GM18858 (cell line): Measurements from ENCODE around the gene ZNF236.

Experiments used
- ATAC-seq: cut with Tn5 transposase; IDR thresholded peaks from one replicate; pipeline ENCODE4 v1.9.1; 2021; ENCODE audit not compliant: unreplicated experiment

ZNF236 gene

DNA sequence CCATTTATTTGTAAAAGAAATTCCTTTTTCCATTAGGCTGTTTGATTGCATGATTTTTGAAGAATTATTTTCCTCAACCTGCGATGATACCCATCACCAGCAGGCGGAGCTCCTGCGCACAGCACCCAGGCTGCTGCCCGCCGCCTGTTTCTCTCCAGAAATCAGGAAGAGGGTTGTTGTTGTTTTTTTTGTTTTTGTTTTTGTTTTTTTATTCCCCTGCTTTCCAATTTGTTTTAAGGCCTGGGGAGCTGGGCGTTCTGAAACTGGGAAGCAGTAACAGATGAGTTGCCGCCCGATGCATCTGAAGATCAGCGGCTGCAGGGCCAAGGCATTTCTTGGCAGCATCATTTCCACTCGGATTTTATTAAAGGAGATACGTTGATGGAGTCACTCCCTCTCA is 178.2 kb downstream of the ZNF236 start:
- no peak for ATAC-seq

DNA sequence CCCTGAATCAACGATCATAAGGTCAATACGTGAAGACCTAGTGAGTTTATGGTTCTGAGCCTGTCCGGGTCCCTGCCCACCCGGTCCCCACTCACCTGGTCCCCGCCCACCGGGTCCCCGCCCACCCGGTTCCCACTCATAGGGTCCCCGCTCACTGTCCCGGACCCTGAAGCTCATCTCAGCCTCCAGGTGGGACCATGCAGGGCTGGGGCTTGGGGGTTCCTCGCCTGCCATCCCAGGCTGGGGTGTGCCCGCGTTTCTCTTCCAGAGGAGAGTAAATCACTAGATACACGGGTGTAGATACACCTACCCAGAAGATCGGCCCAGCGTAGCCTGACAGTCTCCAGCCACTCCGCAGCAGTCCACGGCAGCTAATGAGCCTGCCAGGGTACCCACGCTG is 178.7 kb downstream of the ZNF236 start:
- no peak for ATAC-seq

GRCh38 chr18:77001979-77002378 is 179.6 kb downstream of the ZNF236 start:
- ATAC-seq, result no peak

DNA sequence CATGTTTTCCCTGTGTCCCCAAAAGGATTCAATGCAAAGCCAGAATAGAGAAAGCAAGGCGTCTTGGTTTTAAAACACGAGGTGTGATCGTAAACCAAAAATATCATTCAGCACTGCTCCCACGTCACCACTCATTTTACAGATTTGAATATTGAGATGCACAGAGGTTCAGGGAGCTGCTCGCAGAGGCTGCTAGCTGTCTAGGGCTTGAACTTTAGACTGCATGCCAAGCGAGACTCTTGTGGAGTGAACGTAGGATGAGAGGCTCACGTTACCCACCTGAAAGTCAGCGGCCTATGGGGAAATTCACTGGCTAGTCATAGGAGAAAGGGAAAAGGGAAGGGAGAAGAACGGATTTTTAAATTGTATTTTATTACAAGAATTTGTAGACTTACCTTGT is 180.1 kb downstream of the ZNF236 start:
- ATAC-seq, result no peak

DNA sequence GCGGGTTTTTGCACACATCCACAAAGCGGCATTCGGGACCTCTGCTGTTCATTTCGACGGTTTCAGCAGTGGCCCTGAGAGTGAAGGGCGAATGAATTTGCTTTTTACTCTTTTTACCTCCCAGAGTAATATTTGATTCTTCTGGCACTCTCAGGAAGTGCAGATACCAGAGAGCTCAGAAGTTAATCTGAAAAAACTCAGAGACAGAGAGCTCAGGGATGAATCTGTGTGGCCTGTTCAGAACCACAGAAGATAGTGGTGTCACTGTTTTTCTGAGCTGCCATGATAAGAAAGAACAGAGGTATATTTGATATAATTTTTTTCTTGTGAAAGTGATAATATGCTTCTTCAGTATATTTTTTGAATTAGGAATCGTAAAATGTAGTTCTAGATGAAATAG is 181.0 kb downstream of the ZNF236 start:
- no peak for ATAC-seq

- ATAC-seq, result no peak
Observed at GRCh38 chr18:77004555-77005380, 182.4 kb downstream of the ZNF236 start.

- no peak for ATAC-seq
Observed at GRCh38 chr18:77005651-77006195, 183.4 kb downstream of the ZNF236 start.

- no peak for ATAC-seq
Observed at GRCh38 chr18:77006305-77007175, 184.2 kb downstream of the ZNF236 start.

GRCh38 chr18:77007251-77007650 is 184.9 kb downstream of the ZNF236 start:
- no peak for ATAC-seq

DNA sequence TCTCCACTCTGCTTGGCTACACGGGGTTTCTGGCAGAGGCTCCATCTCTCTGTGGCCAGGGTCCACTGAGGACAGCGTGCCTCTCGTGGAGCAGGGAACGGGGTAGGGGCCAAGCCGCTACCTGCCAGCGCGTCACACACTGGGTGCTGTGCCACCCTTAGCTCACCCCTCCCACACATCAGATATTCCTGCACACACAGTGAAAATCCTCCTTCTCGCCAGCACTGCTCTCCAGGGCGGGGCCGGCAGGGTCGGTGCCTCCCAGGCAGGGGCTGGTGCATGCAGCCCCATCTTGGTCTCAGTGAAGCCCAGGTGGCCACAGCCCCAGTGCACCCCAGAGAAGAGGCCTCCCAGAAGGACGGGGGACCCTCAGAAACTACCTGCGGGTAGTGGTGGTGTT is 185.6 kb downstream of the ZNF236 start:
- ATAC-seq, result no peak

DNA sequence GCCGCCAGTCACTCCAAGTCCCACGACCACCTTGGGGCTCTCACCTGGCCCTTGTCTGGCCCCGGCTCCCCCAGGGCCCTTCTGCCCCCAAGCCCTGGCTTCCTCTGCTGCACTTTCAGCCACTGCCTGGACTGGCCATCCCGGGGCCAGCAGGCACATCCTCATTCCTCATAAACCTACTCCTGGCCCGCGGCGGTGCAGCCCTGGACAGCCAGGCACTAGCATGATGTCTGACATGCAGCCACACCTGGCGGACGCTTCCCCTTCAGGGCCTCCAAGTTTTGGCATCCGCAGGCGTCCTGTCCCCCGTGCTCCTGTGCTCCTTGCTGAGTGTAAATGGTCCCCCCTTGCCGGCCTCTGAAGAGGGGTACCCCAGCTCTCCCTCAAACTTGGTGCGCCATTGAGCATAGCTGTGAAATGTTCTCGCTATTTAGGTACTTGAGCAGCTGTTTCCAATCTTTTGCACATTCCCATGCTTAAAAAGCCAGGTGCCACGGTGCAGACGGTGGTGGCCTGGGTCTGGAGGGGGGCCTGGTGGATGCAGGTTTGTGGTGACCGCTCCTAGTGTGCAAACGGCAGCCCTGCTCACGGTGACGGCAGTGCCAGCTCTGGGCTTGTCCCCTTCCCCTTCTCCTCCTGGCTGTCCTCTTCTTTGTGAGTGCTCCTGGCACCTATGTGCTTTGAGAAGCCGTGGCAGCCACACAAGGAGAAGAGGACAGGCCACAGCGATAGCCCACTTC is 186.4 kb downstream of the ZNF236 start:
- ATAC-seq, result no peak

GRCh38 chr18:77009675-77010074 is 187.3 kb downstream of the ZNF236 start:
- ATAC-seq, result no peak

- ATAC-seq, result no peak
Observed at GRCh38 chr18:77012120-77012519, 189.8 kb downstream of the ZNF236 start.

GRCh38 chr18:77012806-77013541 is 190.6 kb downstream of the ZNF236 start:
- no peak for ATAC-seq

DNA sequence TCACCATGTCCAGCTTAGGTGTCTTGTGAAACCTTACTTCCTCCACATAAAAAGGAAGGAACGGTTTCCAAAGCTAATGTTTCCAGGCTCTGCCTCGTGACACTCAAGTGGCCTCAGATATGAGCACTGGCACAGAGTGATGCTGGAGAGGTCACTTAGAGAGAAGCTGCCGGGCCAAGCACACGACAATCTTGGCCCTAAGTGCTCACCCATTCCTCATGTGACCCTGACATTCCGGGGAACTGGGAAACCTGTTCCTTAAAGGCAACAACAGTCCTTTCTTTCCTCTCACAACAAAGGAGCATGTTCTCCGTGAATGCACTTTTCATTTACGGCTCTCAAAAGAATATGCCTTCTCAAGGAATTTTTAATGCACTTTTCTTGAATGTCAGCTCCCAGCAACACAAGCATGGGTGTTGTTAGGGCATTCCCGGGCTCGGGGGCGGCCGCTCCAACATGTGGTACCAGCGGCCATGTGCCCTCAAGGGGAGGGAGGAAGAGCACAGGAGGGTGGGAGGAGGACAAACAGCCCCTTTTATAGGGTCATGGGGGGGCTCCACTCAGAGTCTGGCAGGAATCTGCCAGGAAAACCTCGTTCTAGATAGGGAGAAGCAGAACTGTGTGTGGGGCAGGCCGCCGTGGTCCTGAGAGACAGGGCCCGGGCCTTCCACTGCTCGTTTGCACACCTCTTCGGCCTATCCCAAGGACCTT is 191.6 kb downstream of the ZNF236 start:
- ATAC-seq, result no peak

- ATAC-seq, result no peak
Observed at GRCh38 chr18:77014538-77014937, 192.2 kb downstream of the ZNF236 start.

- ATAC-seq, result no peak
Observed at GRCh38 chr18:77015169-77015568, 192.8 kb downstream of the ZNF236 start.

DNA sequence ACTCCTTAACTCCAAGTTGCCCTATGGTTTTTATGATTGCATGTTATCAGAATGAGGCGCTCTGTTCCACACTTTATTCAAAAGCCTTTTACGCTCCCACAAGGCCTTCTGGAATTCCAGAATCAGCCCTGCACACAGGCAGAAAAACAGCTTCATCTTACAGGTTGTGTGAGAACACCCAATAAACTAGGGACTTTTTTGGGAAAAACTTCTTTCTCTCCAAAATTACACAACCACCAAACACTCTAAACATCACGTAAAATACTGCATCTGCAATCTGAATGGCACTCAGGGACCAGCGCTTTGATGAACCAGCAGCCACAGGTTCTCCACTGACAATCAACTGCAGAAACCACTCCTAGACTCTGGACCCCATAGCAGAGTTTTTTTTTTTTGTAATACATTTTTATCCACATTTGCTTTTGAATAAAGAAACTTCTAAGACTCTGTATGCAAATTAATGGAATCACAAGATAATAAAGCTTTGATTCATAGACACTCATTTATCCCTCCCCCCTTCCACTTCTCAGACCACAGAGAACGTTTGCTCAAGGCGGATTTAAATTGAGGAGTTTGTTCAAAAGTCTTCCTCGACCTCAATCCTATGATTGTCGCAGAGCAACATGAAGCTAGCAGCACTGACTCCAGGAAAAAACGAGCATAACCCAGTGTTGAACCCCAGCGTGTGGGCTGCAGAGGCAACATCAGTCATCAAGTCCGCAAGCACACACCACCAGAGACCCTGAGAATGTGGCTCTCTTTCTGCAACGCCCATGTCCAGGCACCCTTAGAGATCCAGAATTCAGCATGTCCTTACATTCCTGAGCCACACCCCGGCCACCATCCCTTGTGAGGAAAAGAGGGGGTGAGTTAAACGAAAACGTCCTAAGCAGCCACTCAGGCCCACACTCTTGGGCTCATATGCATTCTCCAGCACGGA is 193.7 kb downstream of the ZNF236 start:
- ATAC-seq, result no peak

GRCh38 chr18:77016936-77017335 is 194.6 kb downstream of the ZNF236 start:
- ATAC-seq, result no peak
